Subcutaneous adipose tissue (tissue), 4 donors: ENCODE measurements around the gene NAALADL2. TPM values are rescaled to one million over a fixed set of nuclear protein-coding genes. Genes with fewer than 3 reads are reported as not detected.

Source experiments
- total RNA-seq, 4 donors: library from RNA; depleted of rRNA; stranded (reverse); fragments of >200 nt; gene quantifications; one replicate each; pipeline ENCODE4 v1.1.0, GENCODE V29; 2016
- TF ChIP-seq, protein P1 (sequence below): fragments of 450-650 bp; IDR thresholded peaks from one replicate; pipeline ENCODE4 v1.5.1; 2016; ENCODE audit warnings: low read depth, mild to moderate bottlenecking, control low read depth, antibody characterized with exemption, moderate library complexity

The NAALADL2 gene
- total RNA-seq, 4 donors from 2014 or later: 9.4 to 18.1 (median 11.8) TPM

DNA sequence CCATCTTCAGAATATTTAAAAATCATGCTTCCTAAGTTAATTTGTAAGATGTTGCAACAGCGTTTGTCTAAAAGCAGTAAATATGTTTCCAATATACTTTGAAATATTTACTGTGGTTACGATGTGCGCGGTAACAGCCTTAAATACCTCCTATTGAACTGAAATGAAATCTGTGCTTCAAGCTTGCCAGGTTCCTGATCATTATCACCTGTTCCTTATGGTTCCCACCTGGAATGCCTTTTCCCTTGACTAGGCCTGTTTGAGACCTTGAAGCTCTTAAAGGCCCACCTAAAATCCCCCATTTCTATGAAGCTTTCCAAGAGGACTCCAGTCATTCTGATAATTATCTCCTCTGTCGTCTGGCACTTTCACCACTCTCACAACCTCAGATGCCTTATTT, 146.7 kb downstream of the NAALADL2 start:
- TF ChIP-seq, protein P1, sequence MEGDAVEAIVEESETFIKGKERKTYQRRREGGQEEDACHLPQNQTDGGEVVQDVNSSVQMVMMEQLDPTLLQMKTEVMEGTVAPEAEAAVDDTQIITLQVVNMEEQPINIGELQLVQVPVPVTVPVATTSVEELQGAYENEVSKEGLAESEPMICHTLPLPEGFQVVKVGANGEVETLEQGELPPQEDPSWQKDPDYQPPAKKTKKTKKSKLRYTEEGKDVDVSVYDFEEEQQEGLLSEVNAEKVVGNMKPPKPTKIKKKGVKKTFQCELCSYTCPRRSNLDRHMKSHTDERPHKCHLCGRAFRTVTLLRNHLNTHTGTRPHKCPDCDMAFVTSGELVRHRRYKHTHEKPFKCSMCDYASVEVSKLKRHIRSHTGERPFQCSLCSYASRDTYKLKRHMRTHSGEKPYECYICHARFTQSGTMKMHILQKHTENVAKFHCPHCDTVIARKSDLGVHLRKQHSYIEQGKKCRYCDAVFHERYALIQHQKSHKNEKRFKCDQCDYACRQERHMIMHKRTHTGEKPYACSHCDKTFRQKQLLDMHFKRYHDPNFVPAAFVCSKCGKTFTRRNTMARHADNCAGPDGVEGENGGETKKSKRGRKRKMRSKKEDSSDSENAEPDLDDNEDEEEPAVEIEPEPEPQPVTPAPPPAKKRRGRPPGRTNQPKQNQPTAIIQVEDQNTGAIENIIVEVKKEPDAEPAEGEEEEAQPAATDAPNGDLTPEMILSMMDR: no peak

DNA sequence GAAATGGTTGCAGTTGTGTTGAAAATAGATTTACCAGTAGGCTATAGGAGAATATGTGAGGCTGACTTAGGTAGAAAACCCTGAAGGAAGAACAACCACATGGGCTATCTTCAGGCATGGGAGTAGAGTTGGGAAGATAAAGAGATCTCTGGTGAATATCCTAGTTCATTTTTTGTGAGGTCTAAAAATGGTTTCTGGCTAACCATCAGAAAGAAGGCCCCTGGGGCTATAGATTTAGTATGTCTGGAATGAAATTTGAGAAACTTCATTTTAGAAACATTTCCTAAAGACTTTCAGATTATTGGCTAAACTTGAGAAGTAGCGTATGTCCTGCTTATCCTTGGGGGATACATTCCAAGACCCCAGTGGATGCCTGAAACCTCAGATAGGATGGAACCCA, 148.2 kb downstream of the NAALADL2 start:
- TF ChIP-seq, protein P1: no peak

DNA sequence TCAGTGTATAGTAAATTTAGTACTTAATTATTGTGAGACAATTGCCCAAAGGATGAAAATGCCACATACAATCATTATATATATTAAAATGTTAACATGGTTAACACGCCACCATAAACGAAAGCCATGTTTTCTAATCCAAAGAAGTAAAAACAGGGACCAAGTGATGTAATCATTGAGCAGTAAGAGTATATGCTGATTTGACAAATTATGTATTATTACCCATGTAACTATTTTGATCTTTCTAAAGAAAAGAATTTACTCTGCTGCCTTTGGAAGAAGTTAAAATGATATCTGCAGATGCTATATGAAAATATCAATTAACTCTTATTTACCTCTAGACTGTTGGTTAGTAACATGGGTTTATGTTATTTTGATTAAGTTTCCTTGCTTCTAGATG, 150.2 kb downstream of the NAALADL2 start:
- TF ChIP-seq, protein P1: no peak

DNA sequence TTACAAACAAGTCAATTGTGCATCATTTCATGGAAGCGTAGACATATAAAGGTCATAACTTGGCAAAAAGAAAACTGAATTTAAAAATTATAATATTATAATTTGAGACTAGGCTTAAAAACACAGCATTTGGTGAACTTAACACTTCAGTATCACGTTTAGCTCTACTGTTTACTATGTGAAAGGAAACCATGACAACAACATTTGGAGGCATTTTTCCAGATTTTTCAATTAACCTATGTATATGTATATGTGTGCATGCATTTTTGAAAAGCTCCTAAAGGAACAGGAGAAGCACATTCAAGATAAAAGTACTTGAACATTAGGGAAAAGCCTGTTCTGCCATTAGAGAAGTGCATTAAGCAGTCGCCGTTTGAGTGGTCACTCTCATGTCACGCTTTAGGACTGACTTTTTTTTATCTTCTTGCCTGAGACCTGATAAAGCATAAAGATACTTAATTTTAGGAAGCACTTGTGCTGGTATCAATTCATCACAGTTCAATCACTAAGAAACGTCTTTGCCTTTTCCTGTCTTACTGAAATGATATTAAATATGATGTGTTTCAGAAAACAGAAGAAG, 156.0 kb downstream of the NAALADL2 start:
- TF ChIP-seq, protein P1: no peak

DNA sequence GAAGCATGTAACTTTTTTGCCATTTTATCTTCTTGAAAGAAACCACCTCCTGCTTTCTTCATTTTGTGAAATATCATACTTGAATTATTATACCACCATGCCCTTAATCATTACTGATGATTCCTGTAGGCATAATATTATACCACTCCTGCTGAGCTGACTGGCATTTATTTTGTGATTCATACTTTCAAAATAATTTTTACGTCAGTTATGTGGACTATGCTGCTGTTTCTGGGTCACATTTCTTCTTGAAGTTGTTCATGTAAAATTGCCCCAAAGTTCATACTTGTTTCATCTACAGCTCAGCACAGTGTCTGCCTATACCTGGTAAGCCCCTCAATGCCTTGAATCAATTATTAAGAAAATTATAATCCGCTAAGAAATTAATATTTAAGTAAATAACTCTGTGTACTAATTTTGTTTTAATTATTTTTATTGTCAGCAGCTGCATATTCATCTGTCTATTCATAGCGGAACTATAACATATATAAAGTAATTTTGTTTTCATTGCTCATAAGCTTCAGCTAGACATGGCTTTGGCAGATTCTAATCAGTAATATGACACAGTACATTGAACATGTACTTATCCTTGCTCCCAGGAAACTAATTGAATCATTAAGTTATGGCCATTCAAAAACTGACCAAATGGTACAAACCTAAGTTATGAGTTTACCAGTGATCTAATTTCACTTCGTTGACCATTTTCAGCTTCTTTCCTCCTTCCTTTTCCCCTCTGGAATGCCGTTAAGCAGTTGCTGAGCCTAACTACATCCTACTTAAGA, 160.0 kb downstream of the NAALADL2 start:
- TF ChIP-seq, protein P1: no peak

DNA sequence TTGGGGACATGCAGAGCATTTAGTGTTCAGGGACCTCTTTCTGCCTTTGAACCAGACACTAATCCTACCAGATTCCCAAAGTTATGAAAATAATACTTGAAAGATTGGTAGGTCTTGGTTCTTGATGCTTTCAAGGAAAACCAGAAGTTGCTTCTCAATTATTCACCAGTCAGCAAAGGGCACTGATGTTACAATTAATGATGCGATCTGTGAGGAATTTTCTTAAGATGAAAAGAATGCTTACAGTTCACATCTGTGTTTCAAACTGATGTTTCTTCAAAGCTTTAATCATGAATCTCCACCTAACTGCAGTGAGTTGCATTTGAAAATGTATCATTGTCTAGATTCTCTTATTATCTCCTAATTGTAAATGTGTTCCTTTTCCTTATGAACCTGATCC, 161.0 kb downstream of the NAALADL2 start:
- TF ChIP-seq, protein P1: no peak

DNA sequence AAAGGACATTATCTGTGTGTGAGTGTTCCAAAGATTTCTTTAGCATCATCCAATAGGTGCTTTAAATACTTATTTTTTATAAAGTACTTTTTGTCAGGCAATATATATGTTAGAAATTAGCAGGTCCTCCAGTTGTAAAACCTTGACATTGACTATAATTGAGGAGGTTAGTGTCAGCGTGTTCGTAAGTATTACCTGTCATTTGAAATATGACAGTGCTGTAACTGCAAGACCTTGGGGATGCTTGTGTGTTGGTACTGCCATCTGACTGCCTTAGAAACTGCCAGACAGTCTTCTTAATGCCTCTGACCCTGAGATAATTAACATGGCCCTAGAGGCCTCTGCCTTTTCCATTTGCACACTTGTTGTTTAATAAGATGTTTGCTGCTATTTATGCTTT, 170.7 kb downstream of the NAALADL2 start:
- TF ChIP-seq, protein P1: no peak
